Left cardiac atrium (tissue), 4 donors: ENCODE data around the gene INHA. TPM values are rescaled to one million over a fixed set of nuclear protein-coding genes. Genes with fewer than 3 reads are reported as not detected.

Experiments used
- ATAC-seq, 2 donors: fragments of 200-7000 bp; cut with Tn5 transposase; one replicate each; pipeline ENCODE4 v1.9.1; 2020; ENCODE audit warnings: mild to moderate bottlenecking in 2 of 2, moderate library complexity in 2 of 2
- DNase-seq: peaks from one replicate; pipeline ENCODE4 v3.0.0-alpha.2; 2020
- intact Hi-C, 2 donors: fragments of 100-400 bp; cut with DNase I; formaldehyde crosslinking; loops; one replicate each; pipeline versions ENCODE4 v1.14.1 to v1.15.1; 2022 to 2023
- total RNA-seq, 2 donors: library from RNA; stranded (reverse); fragmentation: NEBNext Ultra II Directional; extraction: Animal tissue kit (Norgen Biotek cat#: 25700); gene quantifications; one replicate each; pipeline ENCODE4 v1.2.1, GENCODE V29; 2021
- donor health status: DM: no; HTN: yes; CAD: no.
- donor health status: DM: no; HTN: yes; CAD: no; lungs with severe emphysema.
- donor health status: DM: yes; HTN: yes; CAD: no.
- donor health status: Dilated cardiomyopathy.

INHA gene
- total RNA-seq, 2 donors from 2014 or later = 2.2 to 16.2 TPM

GRCh38 chr2:219596954-219597551 is 24.9 kb downstream of the INHA start:
- intact Hi-C loops = no loop called here
- ATAC-seq = peak in 1 of 2 donors; percentile 4

GRCh38 chr2:219597552-219598307 is 25.6 kb downstream of the INHA start, which contains the start of gene STK11IP:
Gene STK11IP (plus strand): TSS chr2:219597857. CDS start chr2:219598120, 263 bp downstream.
- ATAC-seq = peak; percentile 96 to 98
- intact Hi-C loops = no loop called here
- DNase-seq = peak; percentile 98

More at GRCh38 chr2:219596954-219597551, 24.9 kb downstream of the INHA start:
- DNase-seq = no peak

GRCh38 chr2:219598308-219599078 is 26.4 kb downstream of the INHA start:
- ATAC-seq (no peak), DNase-seq (no peak)
- intact Hi-C loops = no loop called here

GRCh38 chr2:219603771-219604170 is 31.7 kb downstream of the INHA start:
- intact Hi-C loops = no loop called here
- no peak for DNase-seq
- ATAC-seq = no peak

GRCh38 chr2:219605607-219605954 is 33.5 kb downstream of the INHA start:
- intact Hi-C loops = no loop called here
- DNase-seq = no peak
- ATAC-seq = no peak

- ATAC-seq = no peak
- intact Hi-C loops = no loop called here
- no peak for DNase-seq
Measured at GRCh38 chr2:219607931-219608330, 35.8 kb downstream of the INHA start.

GRCh38 chr2:219608399-219608964 is 36.4 kb downstream of the INHA start:
- intact Hi-C loops = no loop called here
- no peak for DNase-seq
- ATAC-seq = no peak

GRCh38 chr2:219609149-219609750 is 37.1 kb downstream of the INHA start:
- intact Hi-C loops = no loop called here
- ATAC-seq = peak in 1 of 2 donors; percentile 14

GRCh38 chr2:219611306-219611705 is 39.2 kb downstream of the INHA start:
- intact Hi-C loops = no loop called here
- ATAC-seq (no peak), DNase-seq (no peak)

More at GRCh38 chr2:219609149-219609750, 37.1 kb downstream of the INHA start:
- DNase-seq = no peak

GRCh38 chr2:219611866-219612576 is 39.9 kb downstream of the INHA start:
- intact Hi-C loops = no loop called here
- no peak for ATAC-seq
- no peak for DNase-seq

- ATAC-seq (no peak), DNase-seq (no peak)
- intact Hi-C loops = no loop called here
Measured at GRCh38 chr2:219612577-219613286, 40.6 kb downstream of the INHA start.

GRCh38 chr2:219613461-219614070 is 41.5 kb downstream of the INHA start:
- no peak for DNase-seq
- no peak for ATAC-seq
- intact Hi-C loops = no loop called here

- intact Hi-C loops = no loop called here
- DNase-seq (no peak), ATAC-seq (no peak)
Measured at GRCh38 chr2:219614076-219614860, 42.2 kb downstream of the INHA start.

- intact Hi-C loops = no loop called here
- ATAC-seq = no peak
- DNase-seq = no peak
Measured at GRCh38 chr2:219615036-219615435, 42.9 kb downstream of the INHA start.

- ATAC-seq (peak in 1 of 2 donors; percentile 12), DNase-seq (no peak)
- intact Hi-C loops = no loop called here
Measured at GRCh38 chr2:219615894-219616293, 43.8 kb downstream of the INHA start.

- intact Hi-C loops = no loop called here
- peak; percentile 58 to 67 for ATAC-seq
Measured at GRCh38 chr2:219616550-219616949, 44.4 kb downstream of the INHA start.

GRCh38 chr2:219618733-219619122 is 46.6 kb downstream of the INHA start:
- no peak for DNase-seq
- ATAC-seq = no peak
- intact Hi-C loops = no loop called here

More at GRCh38 chr2:219616550-219616949, 44.4 kb downstream of the INHA start:
- DNase-seq = no peak
